SU-DHL-6 (cell line): ENCODE measurements around the gene PTDSS2.
"Not testable (repeated sequence)": the region's sequence is repeated elsewhere in the genome, so short reads cannot be mapped to it uniquely, and the experiment has no call there.

Experiments used
- H2AFZ ChIP-seq: fragments of 200-600 bp; sonication (generic); 2 replicates; pipeline ENCODE4 v1.6.1; 2014; ENCODE audit warnings: low read depth, mild to moderate bottlenecking, moderate library complexity, mixed read lengths, antibody characterized with exemption, low read length; ENCODE audit not compliant: severe bottlenecking
- H3F3A ChIP-seq: fragments of 200-600 bp; shearing (Covaris generic); 2 replicates; pipeline ENCODE4 v1.6.0; 2016; ENCODE audit warnings: antibody characterized with exemption, mild to moderate bottlenecking; ENCODE audit not compliant: insufficient read depth
- H3K27ac ChIP-seq: fragments of 200-600 bp; sonication (generic); 2 replicates; pipeline ENCODE4 v1.5.1; 2016; ENCODE audit warnings: low read depth, mild to moderate bottlenecking, low read length, moderate library complexity, mixed read lengths
- H3K27me3 ChIP-seq: fragments of 200-600 bp; sonication (generic), shearing (Covaris generic); 2 replicates; pipeline ENCODE4 v1.6.0; 2014; ENCODE audit warnings: mild to moderate bottlenecking, low read length
- H3K36me3 ChIP-seq: fragments of 200-600 bp; sonication (generic); 2 replicates; pipeline ENCODE4 v1.6.1; 2014; ENCODE audit warnings: mild to moderate bottlenecking, low read length, mixed read lengths
- H3K4me2 ChIP-seq: fragments of 300-600, 200-600 bp; shearing (Covaris generic), sonication (generic); 2 replicates; pipeline ENCODE4 v1.6.0; 2014; ENCODE audit warnings: low read length, low read depth, mild to moderate bottlenecking; ENCODE audit not compliant: poor library complexity, severe bottlenecking
- H3K4me3 ChIP-seq: fragments of 200-600 bp; sonication (generic); 2 replicates; pipeline ENCODE4 v1.5.1; 2014; ENCODE audit warnings: antibody characterized with exemption, low read length, mild to moderate bottlenecking, mixed read lengths; ENCODE audit not compliant: insufficient read depth, poor library complexity, severe bottlenecking
- H3K79me2 ChIP-seq: fragments of 200-600 bp; sonication (generic); 2 replicates; pipeline ENCODE4 v1.6.1; 2014; ENCODE audit warnings: mild to moderate bottlenecking, low read length, moderate library complexity; ENCODE audit not compliant: insufficient read depth
- H3K9ac ChIP-seq: fragments of 200-600 bp; sonication (generic); 2 replicates; pipeline ENCODE4 v1.7.0; 2014; ENCODE audit warnings: mild to moderate bottlenecking, low read length
- H3K9me2 ChIP-seq: fragments of 200-600 bp; sonication (generic); replicated peaks from 2 replicates; pipeline ENCODE4 v1.6.1; 2014; ENCODE audit warnings: low read length; ENCODE audit not compliant: insufficient read depth
- H3K9me3 ChIP-seq: fragments of 200-600 bp; sonication (generic); 2 replicates; pipeline ENCODE4 v1.6.1; 2014; ENCODE audit warnings: low read length, mixed read lengths; ENCODE audit not compliant: insufficient read depth
- H4K20me1 ChIP-seq: fragments of 200-600 bp; sonication (generic); 2 replicates; pipeline ENCODE4 v1.6.1; 2014; ENCODE audit warnings: low read depth, mild to moderate bottlenecking, antibody characterized with exemption, low read length, moderate library complexity, mixed read lengths
- EZH2phosphoT487 ChIP-seq: fragments of 200-600 bp; sonication (generic), shearing (Covaris generic); conservative IDR thresholded peaks from 2 replicates; pipeline ENCODE4 v1.6.1; 2018; ENCODE audit warnings: mild to moderate bottlenecking, antibody characterized with exemption, low read length, moderate library complexity, mixed read lengths
- TF ChIP-seq, protein P1 (sequence below): fragments of 200-600 bp; sonication (generic); IDR thresholded peaks from one replicate; pipeline ENCODE4 v1.5.1; 2017; ENCODE audit warnings: antibody characterized with exemption, mild to moderate bottlenecking, low read length, moderate library complexity; ENCODE audit not compliant: insufficient read depth, poor library complexity, severe bottlenecking

Gene PTDSS2

DNA sequence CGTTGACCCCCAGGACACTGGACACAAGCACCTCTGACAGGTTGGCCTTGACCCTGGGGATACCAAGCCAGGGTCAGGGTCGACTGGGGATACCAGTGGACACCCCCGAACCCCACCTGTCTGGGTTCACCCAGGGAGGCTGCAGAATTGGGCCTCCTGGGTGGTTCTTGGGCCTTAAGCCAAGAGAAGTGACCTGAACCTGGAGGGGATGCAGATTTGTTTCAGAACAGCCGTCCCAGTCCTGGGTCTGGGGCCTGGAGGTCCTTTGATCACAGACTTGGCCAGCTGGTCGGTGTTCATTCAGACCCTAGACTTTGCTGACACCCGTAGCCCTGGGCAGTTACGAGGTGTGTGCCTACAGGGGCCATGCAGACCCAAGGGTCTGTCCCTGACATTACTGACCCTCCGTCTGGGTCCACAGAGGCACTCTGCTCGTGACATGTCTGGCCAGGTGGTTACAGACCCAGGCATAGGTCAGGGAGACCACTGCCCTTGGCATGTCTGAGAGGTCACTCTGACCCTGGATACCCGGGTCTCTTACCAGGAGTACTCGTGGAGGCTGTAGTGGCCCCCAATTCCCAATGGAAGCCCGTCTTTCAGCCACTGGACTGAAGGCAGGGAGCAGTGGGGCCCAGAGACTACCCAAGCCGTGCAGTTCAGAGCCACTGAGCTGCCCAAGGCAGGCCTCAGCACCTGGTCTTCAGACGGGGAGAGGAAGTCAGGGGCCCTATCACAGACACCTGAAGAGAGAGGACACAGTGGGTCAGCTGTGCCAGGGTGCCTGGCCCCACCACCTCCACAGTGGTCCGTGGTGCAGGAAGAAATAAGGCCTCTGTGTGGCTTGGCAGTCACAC lies 41.7 kb upstream of the PTDSS2 start:
- Histone ChIP-seq H3K4me3 (no peak overlapping the region), H3K27me3 (no peaks in the 10 kb centered on the region), H3K36me3 (no peaks in the 10 kb centered on the region), H3K9me3 (no peaks in the 10 kb centered on the region), H2AFZ (no peak overlapping the region), H3K4me2 (no peak overlapping the region), H3K79me2 (no peaks in the 10 kb centered on the region), H3K27ac (no peak overlapping the region), H3K9ac (no peak overlapping the region), H3F3A (no peaks in the 10 kb centered on the region), H3K9me2 (no peaks in the 10 kb centered on the region), H4K20me1 (no peaks in the 10 kb centered on the region)
- TF ChIP-seq EZH2phosphoT487 = no peak
- TF ChIP-seq, protein P1, sequence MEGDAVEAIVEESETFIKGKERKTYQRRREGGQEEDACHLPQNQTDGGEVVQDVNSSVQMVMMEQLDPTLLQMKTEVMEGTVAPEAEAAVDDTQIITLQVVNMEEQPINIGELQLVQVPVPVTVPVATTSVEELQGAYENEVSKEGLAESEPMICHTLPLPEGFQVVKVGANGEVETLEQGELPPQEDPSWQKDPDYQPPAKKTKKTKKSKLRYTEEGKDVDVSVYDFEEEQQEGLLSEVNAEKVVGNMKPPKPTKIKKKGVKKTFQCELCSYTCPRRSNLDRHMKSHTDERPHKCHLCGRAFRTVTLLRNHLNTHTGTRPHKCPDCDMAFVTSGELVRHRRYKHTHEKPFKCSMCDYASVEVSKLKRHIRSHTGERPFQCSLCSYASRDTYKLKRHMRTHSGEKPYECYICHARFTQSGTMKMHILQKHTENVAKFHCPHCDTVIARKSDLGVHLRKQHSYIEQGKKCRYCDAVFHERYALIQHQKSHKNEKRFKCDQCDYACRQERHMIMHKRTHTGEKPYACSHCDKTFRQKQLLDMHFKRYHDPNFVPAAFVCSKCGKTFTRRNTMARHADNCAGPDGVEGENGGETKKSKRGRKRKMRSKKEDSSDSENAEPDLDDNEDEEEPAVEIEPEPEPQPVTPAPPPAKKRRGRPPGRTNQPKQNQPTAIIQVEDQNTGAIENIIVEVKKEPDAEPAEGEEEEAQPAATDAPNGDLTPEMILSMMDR = no peak

DNA sequence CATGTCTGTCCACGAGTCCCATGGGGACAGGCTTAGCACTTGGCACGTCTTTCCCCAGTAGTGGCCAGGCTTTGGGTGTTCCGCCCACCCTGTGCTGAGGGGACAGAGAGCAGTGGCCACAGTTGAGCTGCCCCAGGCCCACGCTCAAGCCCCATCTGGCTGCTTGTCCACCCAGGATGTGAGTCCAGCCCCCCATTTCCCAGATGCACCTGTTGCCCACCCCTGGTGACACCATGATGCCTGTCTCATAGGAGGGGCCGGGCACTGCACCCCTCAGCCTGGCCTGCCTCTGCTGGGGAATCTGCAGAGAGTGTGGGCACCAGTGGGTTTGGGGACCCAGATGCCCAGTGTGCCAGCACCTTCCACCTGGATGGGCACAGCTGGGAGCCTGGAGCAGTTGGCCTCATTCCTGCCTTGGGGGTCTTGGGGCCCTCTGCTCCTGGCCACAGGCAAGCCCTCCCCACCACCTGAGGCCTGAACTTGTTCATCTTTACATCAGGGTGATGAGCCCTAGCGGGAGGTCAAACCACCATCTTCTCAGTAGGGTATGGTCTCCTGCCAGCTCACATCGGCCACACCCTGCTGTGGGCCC lies 41.0 kb upstream of the PTDSS2 start:
- H4K20me1 ChIP-seq = no peaks in the 10 kb centered on the region
- H3F3A ChIP-seq = no peaks in the 10 kb centered on the region
- no peak overlapping the region for H2AFZ ChIP-seq
- no peaks in the 10 kb centered on the region for H3K9me2 ChIP-seq
- no peaks in the 10 kb centered on the region for H3K9me3 ChIP-seq
- no peaks in the 10 kb centered on the region for H3K36me3 ChIP-seq
- no peak overlapping the region for H3K4me3 ChIP-seq
- no peaks in the 10 kb centered on the region for H3K27me3 ChIP-seq
- H3K4me2 ChIP-seq = no peak overlapping the region
- no peak for TF ChIP-seq EZH2phosphoT487
- TF ChIP-seq, protein P1 = no peak
- H3K79me2 ChIP-seq = no peaks in the 10 kb centered on the region
- no peak overlapping the region for H3K27ac ChIP-seq
- H3K9ac ChIP-seq = no peak overlapping the region

DNA sequence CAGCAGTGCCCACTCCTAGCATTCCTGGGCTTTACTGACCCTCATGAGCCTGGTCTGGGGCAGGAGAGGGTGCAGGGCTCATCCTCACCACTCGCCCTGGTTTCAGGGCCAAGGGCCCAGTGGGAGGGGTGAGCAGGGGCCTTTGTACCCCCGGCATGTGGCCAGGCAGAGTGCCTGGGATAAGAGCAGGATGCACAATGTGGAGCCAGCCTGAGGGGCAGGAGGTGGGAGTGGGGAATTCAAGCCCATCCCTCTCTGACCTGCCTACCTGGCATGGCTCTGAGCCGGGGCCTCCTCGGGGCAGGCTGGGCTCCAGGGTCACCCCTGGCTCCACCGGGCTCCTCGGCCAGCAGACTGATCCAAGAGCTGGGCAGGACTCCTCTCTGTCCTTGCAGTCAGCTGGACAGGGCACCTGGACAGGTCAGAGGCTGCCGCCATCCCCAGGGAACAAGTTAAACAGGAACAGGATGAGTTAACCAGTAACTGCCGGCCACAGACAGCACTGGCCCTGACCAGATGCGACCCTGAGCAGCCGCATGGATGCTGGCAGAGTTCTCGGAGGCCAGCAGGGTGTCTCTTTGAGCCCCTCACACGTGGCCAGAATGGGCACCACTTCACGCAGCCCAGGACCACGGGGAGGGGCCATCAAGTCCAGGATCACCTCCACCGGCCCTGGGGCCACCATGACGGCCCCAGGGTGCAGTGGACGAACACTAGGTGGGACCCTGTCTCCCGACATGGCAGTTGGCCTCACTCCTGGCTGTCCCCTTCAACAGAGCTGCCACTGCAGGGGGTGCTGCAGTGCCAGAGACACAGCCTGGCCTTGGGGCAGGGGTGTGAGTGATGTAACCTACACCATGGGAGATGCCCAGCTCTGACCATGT lies 40.2 kb upstream of the PTDSS2 start:
- Histone ChIP-seq H3K27me3 (no peaks in the 10 kb centered on the region), H3K27ac (no peak overlapping the region), H3K9me2 (no peaks in the 10 kb centered on the region), H3K4me2 (no peak overlapping the region), H2AFZ (no peak overlapping the region), H4K20me1 (no peaks in the 10 kb centered on the region), H3K9ac (no peak overlapping the region), H3K79me2 (no peaks in the 10 kb centered on the region), H3F3A (no peaks in the 10 kb centered on the region), H3K4me3 (no peak overlapping the region), H3K9me3 (no peaks in the 10 kb centered on the region), H3K36me3 (no peaks in the 10 kb centered on the region)
- no peak for TF ChIP-seq EZH2phosphoT487
- TF ChIP-seq, protein P1 = no peak

DNA sequence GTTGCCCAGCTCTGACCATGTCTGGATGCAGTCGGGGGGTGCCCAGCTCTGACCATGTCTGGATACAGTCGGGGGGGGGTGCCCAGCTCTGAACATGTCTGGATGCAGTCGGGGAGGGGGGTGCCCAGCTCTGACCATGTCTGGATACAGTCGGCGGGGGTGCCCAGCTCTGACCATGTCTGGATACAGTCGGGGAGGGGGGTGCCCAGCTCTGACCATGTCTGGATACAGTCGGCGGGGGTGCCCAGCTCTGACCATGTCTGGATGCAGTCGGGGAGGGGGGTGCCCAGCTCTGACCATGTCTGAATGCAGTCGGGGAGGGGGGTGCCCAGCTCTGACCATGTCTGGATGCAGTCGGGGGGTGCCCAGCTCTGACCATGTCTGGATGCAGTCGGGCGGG lies 39.4 kb upstream of the PTDSS2 start:
- not testable (repeated sequence) for H3K27me3 ChIP-seq, H3K79me2 ChIP-seq, H2AFZ ChIP-seq, H3K36me3 ChIP-seq, H3K4me3 ChIP-seq, H4K20me1 ChIP-seq, H3K9me2 ChIP-seq, H3K9ac ChIP-seq, H3K4me2 ChIP-seq, H3K9me3 ChIP-seq, H3K27ac ChIP-seq, H3F3A ChIP-seq

DNA sequence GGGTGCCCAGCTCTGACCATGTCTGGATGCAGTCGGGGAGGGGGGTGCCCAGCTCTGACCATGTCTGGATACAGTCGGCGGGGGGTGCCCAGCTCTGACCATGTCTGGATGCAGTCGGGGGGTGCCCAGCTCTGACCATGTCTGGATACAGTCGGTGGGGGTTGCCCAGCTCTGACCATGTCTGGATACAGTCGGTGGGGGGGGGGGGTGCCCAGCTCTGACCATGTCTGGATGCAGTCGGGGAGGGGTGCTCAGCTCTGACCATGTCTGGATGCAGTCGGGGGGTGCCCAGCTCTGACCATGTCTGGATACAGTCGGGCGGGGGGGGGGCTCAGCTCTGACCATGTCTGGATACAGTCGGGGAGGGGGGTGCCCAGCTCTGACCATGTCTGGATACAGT lies 38.6 kb upstream of the PTDSS2 start:
- not testable (repeated sequence) for H3K36me3 ChIP-seq, H3K27me3 ChIP-seq, H2AFZ ChIP-seq

More for the DNA sequence above, 38.6 kb upstream of the PTDSS2 start:
- H3K9me3 ChIP-seq, H3K9me2 ChIP-seq, H4K20me1 ChIP-seq, H3F3A ChIP-seq, H3K9ac ChIP-seq, H3K4me3 ChIP-seq, H3K79me2 ChIP-seq, H3K27ac ChIP-seq, H3K4me2 ChIP-seq: not testable (repeated sequence)
